GM12864 (cell line): ENCODE results near the gene GSTM2.
A peak's percentile ranks its signal among the peaks of the same experiment; 100 is the strongest.

Experiments
- DNase-seq: peaks from one replicate; pipeline ENCODE4 v3.0.0-alpha.2; 2011; ENCODE audit warnings: low read depth
- H3K4me3 ChIP-seq: 2 replicates; pipeline ENCODE4 v1.5.1; 2011; ENCODE audit warnings: mild to moderate bottlenecking, low read depth, low read length, control low read depth
- CTCF ChIP-seq: IDR thresholded peaks from 2 replicates; pipeline ENCODE4 v1.5.1; 2011; ENCODE audit warnings: low read depth, mild to moderate bottlenecking, moderate library complexity, low read length, control low read depth, inconsistent platforms; ENCODE audit errors: missing control alignments

The GSTM2 gene

GRCh38 chr1:109718495-109718894 lies 50.6 kb downstream of the GSTM2 start:
- no peak for DNase-seq
- H3K4me3 ChIP-seq: no peak overlapping the region
- no peak for TF ChIP-seq CTCF

- H3K4me3 ChIP-seq: no peak overlapping the region
- no peak for TF ChIP-seq CTCF
- DNase-seq: peak; percentile 30
Observed at GRCh38 chr1:109719337-109719837, 51.5 kb downstream of the GSTM2 start.

- TF ChIP-seq CTCF: no peak
- DNase-seq: no peak
- no peak overlapping the region for H3K4me3 ChIP-seq
Observed at GRCh38 chr1:109721042-109721441, 53.2 kb downstream of the GSTM2 start.

- TF ChIP-seq CTCF: no peak
- no peak overlapping the region for H3K4me3 ChIP-seq
- no peak for DNase-seq
Observed at GRCh38 chr1:109721971-109722370, 54.1 kb downstream of the GSTM2 start.

- no peak for DNase-seq
- no peak for TF ChIP-seq CTCF
- H3K4me3 ChIP-seq: no peak overlapping the region
Observed at GRCh38 chr1:109722908-109723691, 55.2 kb downstream of the GSTM2 start.
